CD14-positive monocyte (primary cell): ENCODE data around the gene NR0B2. TPM values are rescaled to one million over a fixed set of nuclear protein-coding genes. Genes with fewer than 3 reads are reported as not detected.
"Not testable (repeated sequence)": the region's sequence is repeated elsewhere in the genome, so short reads cannot be mapped to it uniquely, and the experiment has no call there.

ENCODE experiments used
- DNase-seq, 3 donors: peaks; one replicate each; pipeline ENCODE4 v3.0.0-alpha.2; 2011 to 2022
- H2AFZ ChIP-seq: 2 replicates; pipeline ENCODE4 v1.6.0; 2012; ENCODE audit warnings: mild to moderate bottlenecking, low read depth, low read length, inconsistent platforms; ENCODE audit not compliant: insufficient read depth, poor library complexity, severe bottlenecking
- H3K27ac ChIP-seq, 2 donors: 1 replicate in 1 of 2; 2 replicates in 1 of 2; pipeline ENCODE4 v1.5.1; 2012 to 2013; ENCODE audit warnings: low read length in 2 of 2, control low read depth in 1 of 2, inconsistent platforms in 1 of 2, low read depth in 1 of 2, mild to moderate bottlenecking in 1 of 2
- H3K27me3 ChIP-seq, 2 donors: one replicate each; pipeline versions ENCODE4 v1.6.0 to v1.6.1; 2011 to 2013; ENCODE audit warnings: low read length in 2 of 2; ENCODE audit not compliant: control insufficient read depth in 2 of 2, insufficient read depth in 2 of 2
- H3K36me3 ChIP-seq, 2 donors: replicated peaks in 1 of 2; 1 replicate in 1 of 2; 2 replicates in 1 of 2; pipeline versions ENCODE4 v1.5.1 to v1.6.1; 2012 to 2013; ENCODE audit warnings: low read length in 2 of 2, control low read depth in 1 of 2, inconsistent platforms in 1 of 2, mild to moderate bottlenecking in 1 of 2; ENCODE audit not compliant: insufficient read depth in 2 of 2, control insufficient read depth in 1 of 2
- H3K4me1 ChIP-seq, 2 donors: 1 replicate in 1 of 2; 2 replicates in 1 of 2; pipeline versions ENCODE4 v1.5.1 to v1.6.1; 2012 to 2013; ENCODE audit warnings: low read length in 2 of 2, control low read depth in 1 of 2, inconsistent platforms in 1 of 2, mild to moderate bottlenecking in 1 of 2, moderate library complexity in 1 of 2; ENCODE audit not compliant: insufficient read depth in 2 of 2, control insufficient read depth in 1 of 2
- H3K4me2 ChIP-seq: replicated peaks from 2 replicates; pipeline ENCODE3; 2012; ENCODE audit warnings: low read length, moderate library complexity, mild to moderate bottlenecking; ENCODE audit not compliant: poor library complexity, severe bottlenecking; ENCODE audit errors: extremely low read depth
- H3K4me3 ChIP-seq, 3 experiments: fragments of 200-600 bp in 1 of 3; sonication (generic) in 1 of 3; replicated peaks in 1 of 3; 1 replicate in 2 of 3; 2 replicates in 1 of 3; pipeline ENCODE4 v1.5.1; 2011 to 2013; ENCODE audit warnings: low read length in 3 of 3, mild to moderate bottlenecking in 3 of 3, control low read depth in 2 of 3, low read depth in 2 of 3, inconsistent platforms in 1 of 3, moderate library complexity in 1 of 3
- H3K79me2 ChIP-seq: 2 replicates; pipeline ENCODE4 v1.6.0; 2012; ENCODE audit warnings: mild to moderate bottlenecking, control low read depth, inconsistent platforms, low read length, moderate library complexity; ENCODE audit not compliant: insufficient read depth
- H3K9ac ChIP-seq: 2 replicates; pipeline ENCODE4 v1.6.0; 2017; ENCODE audit warnings: low read length, mild to moderate bottlenecking; ENCODE audit not compliant: insufficient read depth, poor library complexity, severe bottlenecking
- H3K9me3 ChIP-seq, 2 donors: replicated peaks in 1 of 2; 1 replicate in 1 of 2; 2 replicates in 1 of 2; pipeline versions ENCODE4 v1.5.1 to v1.6.1; 2012 to 2013; ENCODE audit warnings: low read length in 2 of 2, control low read depth in 1 of 2; ENCODE audit not compliant: control insufficient read depth in 1 of 2, insufficient read depth in 1 of 2
- H4K20me1 ChIP-seq: 2 replicates; pipeline ENCODE4 v1.6.0; 2012; ENCODE audit warnings: mild to moderate bottlenecking, low read length, control low read depth, moderate library complexity; ENCODE audit not compliant: insufficient read depth
- H3K27ac Mint-ChIP-seq, 7 donors: one replicate each; pipeline ENCODE4 v1.8.0; 2020; ENCODE audit warnings: mild to moderate bottlenecking in 7 of 7, mixed read lengths in 7 of 7, moderate library complexity in 6 of 7, inconsistent platforms in 2 of 7
- H3K27me3 Mint-ChIP-seq, 3 donors: one replicate each; pipeline ENCODE4 v1.8.0; 2021 to 2022; ENCODE audit warnings: low read depth in 3 of 3, mild to moderate bottlenecking in 3 of 3, mixed read lengths in 3 of 3, moderate library complexity in 3 of 3, inconsistent platforms in 1 of 3
- H3K36me3 Mint-ChIP-seq, 2 donors: one replicate each; pipeline ENCODE4 v1.8.0; 2020; ENCODE audit warnings: mixed read lengths in 2 of 2, inconsistent platforms in 1 of 2, mild to moderate bottlenecking in 1 of 2
- H3K4me1 Mint-ChIP-seq: one replicate; pipeline ENCODE4 v1.8.0; 2020; ENCODE audit warnings: mild to moderate bottlenecking, mixed read lengths
- H3K4me3 Mint-ChIP-seq, 2 donors: one replicate each; pipeline ENCODE4 v1.8.0; 2020; ENCODE audit warnings: mild to moderate bottlenecking in 2 of 2, mixed read lengths in 2 of 2, moderate library complexity in 1 of 2
- H3K9me3 Mint-ChIP-seq, 7 donors: one replicate each; pipeline ENCODE4 v1.8.0; 2020 to 2022; ENCODE audit warnings: mixed read lengths in 7 of 7, mild to moderate bottlenecking in 6 of 7, moderate library complexity in 6 of 7, inconsistent platforms in 2 of 7
- CTCF ChIP-seq: fragments of 200-600 bp; IDR thresholded peaks from one replicate; pipeline ENCODE4 v1.8.0; 2022; ENCODE audit warnings: antibody characterized with exemption, mild to moderate bottlenecking
- WGBS: methylation state at CpG from one replicate; pipeline ENCODE4 v1.1.5; 2013; ENCODE audit warnings: missing lambda C conversion rate; ENCODE audit not compliant: insufficient coverage; 5-methylcytosine and 5-hydroxymethylcytosine counted together
- intact Hi-C, 2 donors: fragments of 100-400 bp; cut with micrococcal nuclease; formaldehyde crosslinking; loops; one replicate each; pipeline versions ENCODE4 v1.15.0 to v1.15.1; 2023
- polyA plus RNA-seq, 3 donors: library from polyadenylated mRNA; depleted of rRNA in 1 of 3; unstranded in 2 of 3; stranded (reverse) in 1 of 3; fragments of 300-500 nt in 2 of 3; fragments of >200 nt in 1 of 3; fragmentation: Illumina TruSeq in 2 of 3; gene quantifications; 1 replicate in 2 of 3; 2 replicates in 1 of 3; pipeline ENCODE4 v1.2.3, GENCODE V29; 2012 to 2021

The NR0B2 gene
- polyA plus RNA-seq, 3 donors: not detected

GRCh38 chr1:26949266-26949925, 35.6 kb upstream of the NR0B2 start:
- intact Hi-C loops: no loop called here
- Mint-ChIP-seq H3K9me3 (peaks cover 0 to 3% (median 0%) of the 10 kb centered on the region in 7 donors), H3K27me3 (peaks cover 3 to 7% (median 3%) of the 10 kb centered on the region in 3 donors), H3K4me3 (no peak overlapping the region), H3K4me1 (no peaks in the 10 kb centered on the region), H3K27ac (peak overlapping the region in 3 of 7 donors; percentile 19 to 62 (median 58)), H3K36me3 (peaks cover 19 to 26% of the 10 kb centered on the region in 2 donors)
- H3K27ac ChIP-seq: no peak overlapping the region
- no peak overlapping the region for H3K4me3 ChIP-seq
- no peak overlapping the region for H2AFZ ChIP-seq
- no peaks in the 10 kb centered on the region for H3K27me3 ChIP-seq
- H3K9ac ChIP-seq: no peak overlapping the region
- H3K9me3 ChIP-seq: no peaks in the 10 kb centered on the region
- no peaks in the 10 kb centered on the region for H4K20me1 ChIP-seq
- no peak for TF ChIP-seq CTCF
- DNase-seq: no peak
- no peaks in the 10 kb centered on the region for H3K4me1 ChIP-seq
- 80% methylated on average over 1 of the region's 1 CpG for WGBS
- no peaks in the 10 kb centered on the region for H3K79me2 ChIP-seq
- no peak overlapping the region for H3K4me2 ChIP-seq
- peaks cover 19 to 29% of the 10 kb centered on the region in 2 donors for H3K36me3 ChIP-seq

GRCh38 chr1:26948725-26949057, 34.9 kb upstream of the NR0B2 start:
- H3K27ac Mint-ChIP-seq, H3K9me3 Mint-ChIP-seq, H3K9me3 ChIP-seq, H3K27me3 Mint-ChIP-seq, H3K79me2 ChIP-seq, H3K4me1 Mint-ChIP-seq, H3K4me2 ChIP-seq, H4K20me1 ChIP-seq, H3K27me3 ChIP-seq, H3K4me3 Mint-ChIP-seq, intact Hi-C loops, H3K4me3 ChIP-seq, H2AFZ ChIP-seq, DNase-seq, H3K9ac ChIP-seq, H3K27ac ChIP-seq, H3K4me1 ChIP-seq: not testable (repeated sequence)
- 67% methylated on average over 2 of the region's 16 CpGs for WGBS
- peaks cover 25 to 33% of the 10 kb centered on the region in 2 donors for H3K36me3 Mint-ChIP-seq
- peaks cover 26 to 36% of the 10 kb centered on the region in 2 donors for H3K36me3 ChIP-seq
